ENCODE measurements around the gene GOSR1. TPM values are rescaled to one million over a fixed set of nuclear protein-coding genes. Genes with fewer than 3 reads are reported as not detected.

GOSR1 gene
- total RNA-seq, 4 donors from 2014 or later = 28.4 to 62.0 (median 44.6) TPM

- no peak for TF ChIP-seq POLR2AphosphoS5 (IDR thresholded peaks at IDR 0.05)
- no peak for TF ChIP-seq POLR2A (IDR thresholded peaks at IDR 0.05)
- TF ChIP-seq CTCF (IDR thresholded peaks at IDR 0.05) = peak in 1 of 4 experiments; percentile 39
- no peak for TF ChIP-seq EP300 (IDR thresholded peaks at IDR 0.05)
- 80% methylated on average over 1 to 5 of the region's 20 CpGs for WGBS, 2 donors (ENCODE audit: low coverage in 1 of 2)
- no peak for ATAC-seq
Measured at GRCh38 chr17:30554839-30555751, 77.9 kb downstream of the GOSR1 start.

GRCh38 chr17:30555942-30556341, 78.7 kb downstream of the GOSR1 start:
- no peak overlapping the region for H3K4me3 ChIP-seq
- WGBS, 2 donors (ENCODE audit: low coverage in 1 of 2) = 100% methylated on average over 1 to 2 of the region's 5 CpGs
- no peaks in the 10 kb centered on the region for H3K9me3 ChIP-seq
- ATAC-seq = no peak
- TF ChIP-seq CTCF (IDR thresholded peaks at IDR 0.05) (no peak), EP300 (IDR thresholded peaks at IDR 0.05) (no peak), POLR2A (IDR thresholded peaks at IDR 0.05) (no peak), POLR2AphosphoS5 (IDR thresholded peaks at IDR 0.05) (no peak)
- no peaks in the 10 kb centered on the region for H3K27me3 ChIP-seq
- peaks cover 0 to under 1% of the 10 kb centered on the region in 2 donors for H3K36me3 ChIP-seq
- H3K27ac ChIP-seq = no peak overlapping the region
- H3K4me1 ChIP-seq = no peaks in the 10 kb centered on the region

More at GRCh38 chr17:30554839-30555751, 77.9 kb downstream of the GOSR1 start:
- H3K27ac ChIP-seq = no peak overlapping the region
- H3K27me3 ChIP-seq = no peaks in the 10 kb centered on the region
- H3K4me3 ChIP-seq = no peak overlapping the region
- no peaks in the 10 kb centered on the region for H3K9me3 ChIP-seq
- peaks cover 0 to 9% of the 10 kb centered on the region in 2 donors for H3K36me3 ChIP-seq
- no peaks in the 10 kb centered on the region for H3K4me1 ChIP-seq

GRCh38 chr17:30556374-30557332, 79.4 kb downstream of the GOSR1 start:
- no peaks in the 10 kb centered on the region for H3K9me3 ChIP-seq
- TF ChIP-seq POLR2AphosphoS5 (IDR thresholded peaks at IDR 0.05) (no peak), CTCF (IDR thresholded peaks at IDR 0.05) (no peak), EP300 (IDR thresholded peaks at IDR 0.05) (no peak), POLR2A (IDR thresholded peaks at IDR 0.05) (no peak)

GRCh38 chr17:30557916-30558685, 80.9 kb downstream of the GOSR1 start:
- Histone ChIP-seq H3K27me3 (no peaks in the 10 kb centered on the region), H3K9me3 (no peaks in the 10 kb centered on the region), H3K4me3 (no peak overlapping the region), H3K36me3 (no peaks in the 10 kb centered on the region), H3K27ac (no peak overlapping the region), H3K4me1 (no peaks in the 10 kb centered on the region)
- TF ChIP-seq POLR2A (IDR thresholded peaks at IDR 0.05) (no peak), EP300 (IDR thresholded peaks at IDR 0.05) (no peak), POLR2AphosphoS5 (IDR thresholded peaks at IDR 0.05) (no peak), CTCF (IDR thresholded peaks at IDR 0.05) (no peak)
- WGBS, 2 donors (ENCODE audit: low coverage in 1 of 2) = 50 to 63% methylated on average over 3 of the region's 8 CpGs
- ATAC-seq = no peak

More at GRCh38 chr17:30556374-30557332, 79.4 kb downstream of the GOSR1 start:
- no peaks in the 10 kb centered on the region for H3K36me3 ChIP-seq
- H3K4me1 ChIP-seq = no peaks in the 10 kb centered on the region
- H3K27me3 ChIP-seq = no peaks in the 10 kb centered on the region
- no peak overlapping the region for H3K4me3 ChIP-seq
- 100% methylated on average over 1 to 3 of the region's 26 CpGs for WGBS, 2 donors (ENCODE audit: low coverage in 1 of 2)
- ATAC-seq = no peak
- no peak overlapping the region for H3K27ac ChIP-seq
